IMR-90 (cell line): ENCODE data around the gene OR8G1. TPM values are rescaled to one million over a fixed set of nuclear protein-coding genes. Genes with fewer than 3 reads are reported as not detected.

Experiments used
- ATAC-seq: fragments of 200-7000 bp; cut with Tn5 transposase; 2 replicates; pipeline ENCODE4 v1.9.1; 2020; ENCODE audit warnings: low read depth, mild to moderate bottlenecking, moderate library complexity
- BruUV-seq: library from RNA; stranded (reverse); fragments of 400-500 nt; replicated peaks from 2 replicates; lab custom pipeline; 2021; lab: Mats Ljungman, UMichigan
- CTCF ChIA-PET: fragments of 300-600 bp; formaldehyde crosslinking; extraction: SDS; loops from one replicate; lab custom pipeline; 2021; ENCODE audit warnings: antibody characterized with exemption; lab: Yijun Ruan, JAX
- POLR2A ChIA-PET: fragments of 300-600 bp; sonication (Branson Sonifier 250); formaldehyde crosslinking; loops from one replicate; lab custom pipeline; 2022; ENCODE audit warnings: antibody characterized with exemption; ENCODE audit not compliant: unreplicated experiment; lab: Charles Lee
- DNase-seq: peaks from one replicate; pipeline ENCODE4 v3.0.0; 2013
- H2AFZ ChIP-seq: replicated peaks from 2 replicates; pipeline ENCODE3; 2013; ENCODE audit warnings: low read length, mild to moderate bottlenecking; ENCODE audit not compliant: poor library complexity
- H2AK5ac ChIP-seq: 2 replicates; pipeline ENCODE4 v1.6.1; 2013; ENCODE audit warnings: low read depth, low read length, inconsistent platforms
- H2AK9ac ChIP-seq: replicated peaks from 2 replicates; pipeline ENCODE3; 2013; ENCODE audit warnings: mild to moderate bottlenecking, low read depth, low read length, moderate library complexity; ENCODE audit not compliant: poor library complexity
- H2BK120ac ChIP-seq: 2 replicates; pipeline ENCODE4 v1.6.1; 2013; ENCODE audit warnings: low read depth, low read length, inconsistent platforms
- H2BK15ac ChIP-seq: 3 replicates; pipeline ENCODE4 v1.6.1; 2013; ENCODE audit warnings: low read depth, low read length, inconsistent platforms
- H2BK20ac ChIP-seq: 2 replicates; pipeline ENCODE4 v1.6.1; 2013; ENCODE audit warnings: low read depth, mild to moderate bottlenecking, inconsistent platforms, low read length, moderate library complexity
- H2BK5ac ChIP-seq: 2 replicates; pipeline ENCODE4 v1.6.1; 2013; ENCODE audit warnings: mild to moderate bottlenecking, low read depth, low read length, inconsistent platforms; ENCODE audit not compliant: poor library complexity, severe bottlenecking
- H3K14ac ChIP-seq: replicated peaks from 2 replicates; pipeline ENCODE4 v1.6.1; 2013; ENCODE audit warnings: low read depth, low read length, inconsistent platforms
- H3K18ac ChIP-seq: 2 replicates; pipeline ENCODE4 v1.6.1; 2013; ENCODE audit warnings: low read depth, low read length, control low read depth
- H3K23ac ChIP-seq: 2 replicates; pipeline ENCODE4 v1.6.1; 2013; ENCODE audit warnings: low read depth, low read length, inconsistent platforms
- H3K27ac ChIP-seq: 2 replicates; pipeline ENCODE4 v1.5.1; 2013; ENCODE audit warnings: mild to moderate bottlenecking, control low read depth, low read length; ENCODE audit not compliant: insufficient read depth
- H3K27me3 ChIP-seq: 2 replicates; pipeline ENCODE4 v1.6.1; 2013; ENCODE audit warnings: low read length; ENCODE audit not compliant: control insufficient read depth, insufficient read depth
- H3K36me3 ChIP-seq: 2 replicates; pipeline ENCODE4 v1.6.1; 2013; ENCODE audit warnings: low read length, mixed read lengths; ENCODE audit not compliant: control insufficient read depth, insufficient read depth
- H3K4ac ChIP-seq: 2 replicates; pipeline ENCODE4 v1.6.1; 2013; ENCODE audit warnings: low read depth, low read length, inconsistent platforms
- H3K4me1 ChIP-seq: 2 replicates; pipeline ENCODE4 v1.6.1; 2013; ENCODE audit warnings: low read length, mixed read lengths; ENCODE audit not compliant: control insufficient read depth, insufficient read depth
- H3K4me2 ChIP-seq: 2 replicates; pipeline ENCODE4 v1.6.1; 2013; ENCODE audit warnings: low read depth, mild to moderate bottlenecking, control low read depth, low read length, moderate library complexity
- H3K4me3 ChIP-seq: 2 replicates; pipeline ENCODE4 v1.5.1; 2013; ENCODE audit warnings: low read depth, mild to moderate bottlenecking, control low read depth, low read length, moderate library complexity; ENCODE audit not compliant: insufficient read depth
- H3K56ac ChIP-seq: 2 replicates; pipeline ENCODE4 v1.6.1; 2013; ENCODE audit warnings: low read length, inconsistent platforms; ENCODE audit not compliant: insufficient read depth; ENCODE audit errors: extremely low read depth
- H3K79me1 ChIP-seq, 2 experiments: 2 replicates each; pipeline ENCODE4 v1.6.1; 2013; ENCODE audit warnings: low read length in 2 of 2, inconsistent platforms in 1 of 2, low read depth in 1 of 2
- H3K9ac ChIP-seq: 2 replicates; pipeline ENCODE4 v1.6.1; 2013; ENCODE audit warnings: low read depth, low read length, control low read depth
- H3K9me1 ChIP-seq: 2 replicates; pipeline ENCODE4 v1.6.1; 2013; ENCODE audit warnings: low read length, inconsistent platforms; ENCODE audit not compliant: insufficient read depth
- H3K9me3 ChIP-seq: 2 replicates; pipeline ENCODE4 v1.6.1; 2013; ENCODE audit warnings: low read length; ENCODE audit not compliant: control insufficient read depth, insufficient read depth
- H4K20me1 ChIP-seq: 2 replicates; pipeline ENCODE4 v1.6.1; 2013; ENCODE audit warnings: low read length, inconsistent platforms; ENCODE audit not compliant: insufficient read depth
- H4K5ac ChIP-seq: 2 replicates; pipeline ENCODE4 v1.6.1; 2013; ENCODE audit warnings: mild to moderate bottlenecking, low read depth, low read length, control low read depth
- H4K8ac ChIP-seq, 2 experiments: 2 replicates each; pipeline ENCODE4 v1.6.1; 2013; ENCODE audit warnings: low read depth in 2 of 2, low read length in 2 of 2, control low read depth in 1 of 2, inconsistent platforms in 1 of 2
- H4K91ac ChIP-seq: 2 replicates; pipeline ENCODE4 v1.6.1; 2013; ENCODE audit warnings: low read depth, low read length, inconsistent platforms; ENCODE audit not compliant: insufficient read depth
- CEBPB ChIP-seq: IDR thresholded peaks from 2 replicates; pipeline ENCODE4 v1.6.1; 2012; ENCODE audit warnings: low read depth, low read length, improper control_type of control experiment
- CTCF ChIP-seq: conservative IDR thresholded peaks from 2 replicates; pipeline ENCODE4 v1.5.1; 2012; ENCODE audit warnings: mild to moderate bottlenecking, low read depth, low read length, improper control_type of control experiment
- FOS ChIP-seq: fragments of 150-350 bp; IDR thresholded peaks from 2 replicates; pipeline ENCODE4 v1.6.1; 2016; ENCODE audit warnings: low read depth, low read length
- WGBS, 2 experiments: methylation state at CpG; one replicate each; pipeline versions ENCODE4 v1.1.5 to v1.1.7; 2013; ENCODE audit warnings: missing lambda C conversion rate in 2 of 2; ENCODE audit not compliant: insufficient read length in 1 of 2; ENCODE audit errors: extremely low coverage in 2 of 2; 5-methylcytosine and 5-hydroxymethylcytosine counted together
- dilution Hi-C: fragments of 300-500 bp; cut with HindIII; formaldehyde crosslinking; loops from one replicate; pipeline ENCODE4 v1.14.3; 2018; ENCODE audit warnings: low sequenced_read_pairs; ENCODE audit not compliant: unreplicated experiment
- in situ Hi-C: fragments of 300-500 bp; cut with MboI; formaldehyde crosslinking; loops from 3 replicates; pipeline ENCODE4 v1.14.3; 2019; ENCODE audit warnings: low sequenced_read_pairs, inconsistent platforms, mixed read lengths
- intact Hi-C: fragments of 100-400 bp; cut with micrococcal nuclease; formaldehyde crosslinking; loops from 2 replicates; pipeline ENCODE4 v1.10.0; 2022
- polyA plus RNA-seq, 3 experiments: library from polyadenylated mRNA; depleted of rRNA; stranded (reverse); fragments of >200 nt; gene quantifications; 2 replicates each; pipeline ENCODE4 v1.2.3, GENCODE V29; 2012; ENCODE audit warnings: low replicate concordance in 1 of 3
- total RNA-seq: library from RNA; depleted of rRNA; stranded (reverse); fragments of >200 nt; gene quantifications from 2 replicates; pipeline ENCODE4 v1.2.3, GENCODE V29; 2012

Gene OR8G1
- total and polyA plus RNA-seq, 2 of the 4 experiments (the other 2 are of a cell fraction), result not detected

DNA sequence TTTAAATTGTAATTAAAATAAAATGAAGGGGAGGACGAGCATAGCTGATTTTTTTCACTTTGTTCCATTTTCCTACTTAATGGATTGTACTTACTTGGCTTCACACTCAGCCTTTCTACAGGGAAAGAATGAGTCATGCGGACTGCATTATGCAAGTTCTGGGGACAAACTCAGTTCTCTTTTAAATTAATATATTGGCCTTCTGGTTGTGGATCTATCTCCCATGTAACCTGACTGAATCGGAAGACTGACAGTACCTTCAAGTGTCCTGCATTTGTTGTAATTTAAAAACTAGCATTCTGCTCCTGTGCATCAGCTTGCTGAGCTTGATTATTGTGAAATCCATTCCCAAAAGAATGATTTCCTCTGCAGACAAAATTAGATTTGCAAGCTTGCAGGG is 60.7 kb downstream of the OR8G1 start:
- POLR2A ChIA-PET, result no interaction called here
- Histone ChIP-seq H3K18ac (peak overlapping the region; percentile 24; the same call in 1 of the 2 replicates), H4K5ac (no peak overlapping the region), H3K14ac (no peak overlapping the region), H4K8ac (no peak overlapping the region), H3K56ac (no peak overlapping the region), H3K4me3 (no peak overlapping the region), H3K9me1 (no peaks in the 10 kb centered on the region), H3K9ac (no peak overlapping the region), H3K9me3 (no peaks in the 10 kb centered on the region; the same call in 1 of the 2 replicates), H3K27ac (no peak overlapping the region), H4K20me1 (no peaks in the 10 kb centered on the region), H2BK5ac (peak overlapping the region; percentile 30), H3K23ac (no peak overlapping the region), H3K36me3 (no peaks in the 10 kb centered on the region), H3K4ac (no peak overlapping the region), H3K27me3 (no peaks in the 10 kb centered on the region), H2BK120ac (no peak overlapping the region), H2BK15ac (no peak overlapping the region), H3K4me2 (no peak overlapping the region), H2BK20ac (no peak overlapping the region), H2AK9ac (no peak overlapping the region), H4K91ac (no peak overlapping the region), H2AK5ac (no peak overlapping the region), H2AFZ (no peak overlapping the region), H3K4me1 (peaks cover 2% of the 10 kb centered on the region; the same call in 1 of the 2 replicates), H3K79me1 (no peaks in the 10 kb centered on the region)
- in situ Hi-C loops (no loop called here), intact Hi-C loops (no loop called here), dilution Hi-C loops (no loop called here)
- BruUV-seq, result no TSS peak
- WGBS, 2 experiments, result no CpG with 5 or more reads among the region's 3 CpGs
- ATAC-seq (peak; percentile 40; the same call in 1 of the 2 replicates), DNase-seq (peak; percentile 54)
- CTCF ChIA-PET, result no interaction called here
- TF ChIP-seq CEBPB (peak; percentile 54; the same call in 1 of the 2 replicates), FOS (peak; percentile 29; the same call in 1 of the 2 replicates), CTCF (no peak)
